Measurements from ENCODE around the gene TUBGCP6. TPM values are rescaled to one million over a fixed set of nuclear protein-coding genes. Genes with fewer than 3 reads are reported as not detected.

Gene TUBGCP6
- total and polyA plus RNA-seq, 2 experiments from 2014 or later: 18.6 to 47.1 TPM

DNA sequence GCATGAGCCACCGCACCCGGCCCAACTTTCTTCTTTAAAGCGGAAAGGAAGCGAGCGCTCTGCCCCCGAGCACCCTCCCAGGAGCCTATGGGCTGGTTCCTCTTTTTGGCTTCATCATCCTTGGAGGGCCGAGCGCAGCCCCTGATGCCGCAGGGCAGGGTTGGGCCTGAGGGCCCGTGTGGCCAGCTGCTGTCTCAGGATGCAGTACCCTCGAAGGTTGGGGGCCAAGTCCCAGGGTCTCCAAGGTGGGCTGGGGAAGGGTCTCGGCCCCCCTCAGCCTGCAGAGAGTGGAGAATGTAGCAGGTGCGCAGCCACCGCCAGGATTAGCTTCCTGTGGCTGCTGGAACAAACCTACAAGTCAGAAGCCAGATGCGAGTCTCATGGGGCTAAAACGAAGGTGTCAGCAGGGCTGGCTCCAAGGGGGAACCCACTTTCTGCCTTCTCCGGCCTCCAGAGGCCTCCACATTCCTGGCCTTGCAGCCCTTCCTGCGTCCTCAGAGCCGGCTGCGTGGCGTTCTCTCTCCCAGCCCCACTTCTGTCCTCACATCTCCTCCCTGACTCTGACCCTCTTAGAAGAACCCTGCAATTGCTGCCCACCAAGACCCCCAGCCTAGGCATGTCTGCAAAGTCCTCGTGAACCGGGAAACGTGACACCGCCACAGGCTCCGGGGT lies 71.4 kb downstream of the TUBGCP6 start:
- peaks cover 5% of the 10 kb centered on the region for H3K4me1 Mint-ChIP-seq
- Histone ChIP-seq H3K4me3 (no peak overlapping the region), H3K9me2 (ENCODE audit: insufficient read depth) (no peaks in the 10 kb centered on the region), H3K36me3 (ENCODE audit: insufficient read depth) (no peaks in the 10 kb centered on the region), H3K4me2 (no peak overlapping the region), H3K27ac (ENCODE audit: low read depth) (no peak overlapping the region), H4K20me1 (replicated peaks; ENCODE audit: insufficient read depth) (no peaks in the 10 kb centered on the region), H3K27me3 (ENCODE audit: insufficient read depth) (peaks cover 18% of the 10 kb centered on the region), H3F3A (replicated peaks; ENCODE audit: low read depth) (no peaks in the 10 kb centered on the region), H3K79me2 (replicated peaks; ENCODE audit: insufficient read depth) (no peaks in the 10 kb centered on the region), H3K4me1 (ENCODE audit: insufficient read depth) (0 out of 2 replicates have a peak, but pooled peaks cover 7% of the 10 kb centered on the region), H2AFZ (no peak overlapping the region)
- peaks cover 22% of the 10 kb centered on the region for H3K27me3 Mint-ChIP-seq (ENCODE audit: insufficient read depth, low read depth, poor library complexity)
- no peak overlapping the region for H3K27ac Mint-ChIP-seq
- H3K36me3 Mint-ChIP-seq (ENCODE audit: low read depth): no peaks in the 10 kb centered on the region
- no peak for TF ChIP-seq ZNF114 (CRISPR knock-in tag; IDR thresholded peaks at IDR 0.05)
- no peak for TF ChIP-seq JUNB (IDR thresholded peaks at IDR 0.05; ENCODE audit: unreplicated experiment)
- TF ChIP-seq, protein P1, sequence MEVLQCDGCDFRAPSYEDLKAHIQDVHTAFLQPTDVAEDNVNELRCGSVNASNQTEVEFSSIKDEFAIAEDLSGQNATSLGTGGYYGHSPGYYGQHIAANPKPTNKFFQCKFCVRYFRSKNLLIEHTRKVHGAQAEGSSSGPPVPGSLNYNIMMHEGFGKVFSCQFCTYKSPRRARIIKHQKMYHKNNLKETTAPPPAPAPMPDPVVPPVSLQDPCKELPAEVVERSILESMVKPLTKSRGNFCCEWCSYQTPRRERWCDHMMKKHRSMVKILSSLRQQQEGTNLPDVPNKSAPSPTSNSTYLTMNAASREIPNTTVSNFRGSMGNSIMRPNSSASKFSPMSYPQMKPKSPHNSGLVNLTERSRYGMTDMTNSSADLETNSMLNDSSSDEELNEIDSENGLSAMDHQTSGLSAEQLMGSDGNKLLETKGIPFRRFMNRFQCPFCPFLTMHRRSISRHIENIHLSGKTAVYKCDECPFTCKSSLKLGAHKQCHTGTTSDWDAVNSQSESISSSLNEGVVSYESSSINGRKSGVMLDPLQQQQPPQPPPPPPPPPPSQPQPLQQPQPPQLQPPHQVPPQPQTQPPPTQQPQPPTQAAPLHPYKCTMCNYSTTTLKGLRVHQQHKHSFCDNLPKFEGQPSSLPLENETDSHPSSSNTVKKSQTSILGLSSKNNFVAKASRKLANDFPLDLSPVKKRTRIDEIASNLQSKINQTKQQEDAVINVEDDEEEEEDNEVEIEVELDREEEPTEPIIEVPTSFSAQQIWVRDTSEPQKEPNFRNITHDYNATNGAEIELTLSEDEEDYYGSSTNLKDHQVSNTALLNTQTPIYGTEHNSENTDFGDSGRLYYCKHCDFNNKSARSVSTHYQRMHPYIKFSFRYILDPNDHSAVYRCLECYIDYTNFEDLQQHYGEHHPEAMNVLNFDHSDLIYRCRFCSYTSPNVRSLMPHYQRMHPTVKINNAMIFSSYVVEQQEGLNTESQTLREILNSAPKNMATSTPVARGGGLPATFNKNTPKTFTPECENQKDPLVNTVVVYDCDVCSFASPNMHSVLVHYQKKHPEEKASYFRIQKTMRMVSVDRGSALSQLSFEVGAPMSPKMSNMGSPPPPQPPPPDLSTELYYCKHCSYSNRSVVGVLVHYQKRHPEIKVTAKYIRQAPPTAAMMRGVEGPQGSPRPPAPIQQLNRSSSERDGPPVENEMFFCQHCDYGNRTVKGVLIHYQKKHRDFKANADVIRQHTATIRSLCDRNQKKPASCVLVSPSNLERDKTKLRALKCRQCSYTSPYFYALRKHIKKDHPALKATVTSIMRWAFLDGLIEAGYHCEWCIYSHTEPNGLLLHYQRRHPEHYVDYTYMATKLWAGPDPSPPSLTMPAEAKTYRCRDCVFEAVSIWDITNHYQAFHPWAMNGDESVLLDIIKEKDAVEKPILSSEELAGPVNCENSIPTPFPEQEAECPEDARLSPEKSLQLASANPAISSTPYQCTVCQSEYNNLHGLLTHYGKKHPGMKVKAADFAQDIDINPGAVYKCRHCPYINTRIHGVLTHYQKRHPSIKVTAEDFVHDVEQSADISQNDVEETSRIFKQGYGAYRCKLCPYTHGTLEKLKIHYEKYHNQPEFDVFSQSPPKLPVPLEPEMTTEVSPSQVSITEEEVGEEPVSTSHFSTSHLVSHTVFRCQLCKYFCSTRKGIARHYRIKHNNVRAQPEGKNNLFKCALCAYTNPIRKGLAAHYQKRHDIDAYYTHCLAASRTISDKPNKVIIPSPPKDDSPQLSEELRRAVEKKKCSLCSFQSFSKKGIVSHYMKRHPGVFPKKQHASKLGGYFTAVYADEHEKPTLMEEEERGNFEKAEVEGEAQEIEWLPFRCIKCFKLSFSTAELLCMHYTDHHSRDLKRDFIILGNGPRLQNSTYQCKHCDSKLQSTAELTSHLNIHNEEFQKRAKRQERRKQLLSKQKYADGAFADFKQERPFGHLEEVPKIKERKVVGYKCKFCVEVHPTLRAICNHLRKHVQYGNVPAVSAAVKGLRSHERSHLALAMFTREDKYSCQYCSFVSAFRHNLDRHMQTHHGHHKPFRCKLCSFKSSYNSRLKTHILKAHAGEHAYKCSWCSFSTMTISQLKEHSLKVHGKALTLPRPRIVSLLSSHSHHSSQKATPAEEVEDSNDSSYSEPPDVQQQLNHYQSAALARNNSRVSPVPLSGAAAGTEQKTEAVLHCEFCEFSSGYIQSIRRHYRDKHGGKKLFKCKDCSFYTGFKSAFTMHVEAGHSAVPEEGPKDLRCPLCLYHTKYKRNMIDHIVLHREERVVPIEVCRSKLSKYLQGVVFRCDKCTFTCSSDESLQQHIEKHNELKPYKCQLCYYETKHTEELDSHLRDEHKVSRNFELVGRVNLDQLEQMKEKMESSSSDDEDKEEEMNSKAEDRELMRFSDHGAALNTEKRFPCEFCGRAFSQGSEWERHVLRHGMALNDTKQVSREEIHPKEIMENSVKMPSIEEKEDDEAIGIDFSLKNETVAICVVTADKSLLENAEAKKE (CRISPR knock-in tag; IDR thresholded peaks at IDR 0.05): no peak
- no peak for TF ChIP-seq ZNF331 (CRISPR knock-in tag; IDR thresholded peaks at IDR 0.05; ENCODE audit: low read depth)
- no peak for TF ChIP-seq ETS1 (IDR thresholded peaks at IDR 0.05)
- TF ChIP-seq CREB1 (CRISPR knock-in tag; IDR thresholded peaks at IDR 0.05; ENCODE audit: low read depth): no peak
- TF ChIP-seq, protein P2, sequence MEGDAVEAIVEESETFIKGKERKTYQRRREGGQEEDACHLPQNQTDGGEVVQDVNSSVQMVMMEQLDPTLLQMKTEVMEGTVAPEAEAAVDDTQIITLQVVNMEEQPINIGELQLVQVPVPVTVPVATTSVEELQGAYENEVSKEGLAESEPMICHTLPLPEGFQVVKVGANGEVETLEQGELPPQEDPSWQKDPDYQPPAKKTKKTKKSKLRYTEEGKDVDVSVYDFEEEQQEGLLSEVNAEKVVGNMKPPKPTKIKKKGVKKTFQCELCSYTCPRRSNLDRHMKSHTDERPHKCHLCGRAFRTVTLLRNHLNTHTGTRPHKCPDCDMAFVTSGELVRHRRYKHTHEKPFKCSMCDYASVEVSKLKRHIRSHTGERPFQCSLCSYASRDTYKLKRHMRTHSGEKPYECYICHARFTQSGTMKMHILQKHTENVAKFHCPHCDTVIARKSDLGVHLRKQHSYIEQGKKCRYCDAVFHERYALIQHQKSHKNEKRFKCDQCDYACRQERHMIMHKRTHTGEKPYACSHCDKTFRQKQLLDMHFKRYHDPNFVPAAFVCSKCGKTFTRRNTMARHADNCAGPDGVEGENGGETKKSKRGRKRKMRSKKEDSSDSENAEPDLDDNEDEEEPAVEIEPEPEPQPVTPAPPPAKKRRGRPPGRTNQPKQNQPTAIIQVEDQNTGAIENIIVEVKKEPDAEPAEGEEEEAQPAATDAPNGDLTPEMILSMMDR (conservative IDR thresholded peaks at IDR 0.05; ENCODE audit: low read depth in 2 of 2): no peak
- TF ChIP-seq POLR2AphosphoS5 (IDR thresholded peaks at IDR 0.05; ENCODE audit: low read depth): no peak
- no peak for TF ChIP-seq STAT1 (IDR thresholded peaks at IDR 0.05; ENCODE audit: unreplicated experiment)
- TF ChIP-seq NANOG (IDR thresholded peaks at IDR 0.05; ENCODE audit: borderline replicate concordance): no peak
- TF ChIP-seq, protein P3, sequence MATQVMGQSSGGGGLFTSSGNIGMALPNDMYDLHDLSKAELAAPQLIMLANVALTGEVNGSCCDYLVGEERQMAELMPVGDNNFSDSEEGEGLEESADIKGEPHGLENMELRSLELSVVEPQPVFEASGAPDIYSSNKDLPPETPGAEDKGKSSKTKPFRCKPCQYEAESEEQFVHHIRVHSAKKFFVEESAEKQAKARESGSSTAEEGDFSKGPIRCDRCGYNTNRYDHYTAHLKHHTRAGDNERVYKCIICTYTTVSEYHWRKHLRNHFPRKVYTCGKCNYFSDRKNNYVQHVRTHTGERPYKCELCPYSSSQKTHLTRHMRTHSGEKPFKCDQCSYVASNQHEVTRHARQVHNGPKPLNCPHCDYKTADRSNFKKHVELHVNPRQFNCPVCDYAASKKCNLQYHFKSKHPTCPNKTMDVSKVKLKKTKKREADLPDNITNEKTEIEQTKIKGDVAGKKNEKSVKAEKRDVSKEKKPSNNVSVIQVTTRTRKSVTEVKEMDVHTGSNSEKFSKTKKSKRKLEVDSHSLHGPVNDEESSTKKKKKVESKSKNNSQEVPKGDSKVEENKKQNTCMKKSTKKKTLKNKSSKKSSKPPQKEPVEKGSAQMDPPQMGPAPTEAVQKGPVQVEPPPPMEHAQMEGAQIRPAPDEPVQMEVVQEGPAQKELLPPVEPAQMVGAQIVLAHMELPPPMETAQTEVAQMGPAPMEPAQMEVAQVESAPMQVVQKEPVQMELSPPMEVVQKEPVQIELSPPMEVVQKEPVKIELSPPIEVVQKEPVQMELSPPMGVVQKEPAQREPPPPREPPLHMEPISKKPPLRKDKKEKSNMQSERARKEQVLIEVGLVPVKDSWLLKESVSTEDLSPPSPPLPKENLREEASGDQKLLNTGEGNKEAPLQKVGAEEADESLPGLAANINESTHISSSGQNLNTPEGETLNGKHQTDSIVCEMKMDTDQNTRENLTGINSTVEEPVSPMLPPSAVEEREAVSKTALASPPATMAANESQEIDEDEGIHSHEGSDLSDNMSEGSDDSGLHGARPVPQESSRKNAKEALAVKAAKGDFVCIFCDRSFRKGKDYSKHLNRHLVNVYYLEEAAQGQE (IDR thresholded peaks at IDR 0.05; ENCODE audit: unreplicated experiment): no peak
- no peak for TF ChIP-seq EZH2 (IDR thresholded peaks at IDR 0.05; ENCODE audit: low read depth, unreplicated experiment)
- TF ChIP-seq EZH2phosphoT487 (IDR thresholded peaks at IDR 0.05; ENCODE audit: unreplicated experiment): no peak
- ATAC-seq (no peak), DNase-seq (ENCODE audit: low spot score) (no peak)
- no peak overlapping the region for H3K4me3 Mint-ChIP-seq
- H3K9me3 Mint-ChIP-seq: no peaks in the 10 kb centered on the region
